Stomach smooth muscle (tissue), 2 donors: ENCODE measurements around the gene KRT6B.

Experiments
- H3K27ac ChIP-seq: one replicate; pipeline ENCODE4 v1.7.0; 2013; ENCODE audit warnings: mild to moderate bottlenecking, low read length, inconsistent platforms
- H3K27me3 ChIP-seq, 2 donors: one replicate each; pipeline ENCODE4 v1.7.0; 2013; ENCODE audit warnings: low read length in 2 of 2; ENCODE audit not compliant: insufficient read depth in 2 of 2, control insufficient read depth in 1 of 2
- H3K36me3 ChIP-seq, 2 donors: one replicate each; pipeline ENCODE4 v1.7.0; 2013; ENCODE audit warnings: low read length in 2 of 2; ENCODE audit not compliant: control insufficient read depth in 2 of 2, insufficient read depth in 2 of 2
- H3K4me1 ChIP-seq: one replicate; pipeline ENCODE4 v1.7.0; 2013; ENCODE audit warnings: low read length; ENCODE audit not compliant: control insufficient read depth, insufficient read depth
- H3K4me3 ChIP-seq, 2 donors: one replicate each; pipeline ENCODE4 v1.7.0; 2013; ENCODE audit warnings: low read length in 2 of 2
- H3K9ac ChIP-seq, 2 donors: one replicate each; pipeline ENCODE4 v1.7.0; 2013; ENCODE audit warnings: low read length in 2 of 2, mild to moderate bottlenecking in 1 of 2
- H3K9me3 ChIP-seq, 2 donors: one replicate each; pipeline ENCODE4 v1.7.0; 2013; ENCODE audit warnings: low read length in 2 of 2; ENCODE audit not compliant: control insufficient read depth in 2 of 2
- donor health status: healthy.
- donor health status: Pancreatic carcinoma.

Gene KRT6B

GRCh38 chr12:52423661-52424500 lies 28.1 kb downstream of the KRT6B start:
- Histone ChIP-seq H3K9ac (peak overlapping the region; percentile 46 to 68), H3K4me3 (peak overlapping the region in 1 of 2 donors; percentile 8), H3K36me3 (no peaks in the 10 kb centered on the region), H3K9me3 (no peaks in the 10 kb centered on the region), H3K27ac (peak overlapping the region; percentile 98), H3K4me1 (peaks cover 23% of the 10 kb centered on the region), H3K27me3 (no peaks in the 10 kb centered on the region)

DNA sequence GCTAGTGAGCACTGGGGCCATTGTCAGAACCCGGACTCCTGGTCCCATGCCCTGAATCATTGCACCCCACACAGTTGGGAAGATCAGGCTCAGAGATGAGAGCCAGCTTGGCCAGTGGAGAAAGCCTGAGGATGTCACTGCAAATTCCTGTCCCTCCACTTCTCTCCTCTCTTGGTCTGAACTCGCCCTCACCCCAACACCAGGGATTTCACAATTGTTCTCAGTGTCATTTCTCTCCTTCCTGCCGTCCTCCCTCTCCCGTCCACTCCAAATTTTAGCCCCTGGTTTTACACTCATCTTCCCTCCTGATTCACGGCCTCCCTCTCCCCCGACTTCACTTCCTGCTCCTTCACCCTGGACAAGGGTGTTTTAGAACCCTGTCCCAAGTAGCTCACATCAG lies 28.9 kb downstream of the KRT6B start:
- Histone ChIP-seq H3K9ac (peak overlapping the region; percentile 46 to 68), H3K4me3 (no peak overlapping the region), H3K27me3 (no peaks in the 10 kb centered on the region), H3K36me3 (no peaks in the 10 kb centered on the region), H3K4me1 (peaks cover 23% of the 10 kb centered on the region), H3K9me3 (no peaks in the 10 kb centered on the region), H3K27ac (peak overlapping the region; percentile 98)

DNA sequence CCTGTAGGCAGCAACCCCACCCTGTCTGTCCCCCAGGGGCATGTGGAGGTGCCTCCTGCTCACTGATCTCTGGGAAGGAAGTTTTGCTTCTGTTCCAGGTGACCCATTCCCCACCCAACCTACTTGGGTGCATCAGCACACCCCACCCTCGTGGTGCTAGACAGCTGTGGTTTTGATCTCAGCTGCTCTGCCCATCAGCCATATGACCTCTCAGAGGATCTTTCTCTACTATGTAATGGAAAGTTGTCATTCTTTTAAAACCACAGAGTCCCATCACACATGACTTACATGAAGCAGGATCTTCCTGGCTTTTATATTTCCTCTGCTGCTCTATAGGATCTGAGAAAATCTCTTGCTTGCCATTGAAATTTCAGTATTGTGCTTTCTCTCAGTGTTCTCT lies 32.3 kb downstream of the KRT6B start:
- Histone ChIP-seq H3K27ac (no peak overlapping the region), H3K4me3 (no peak overlapping the region), H3K4me1 (peaks cover 35% of the 10 kb centered on the region), H3K9me3 (no peaks in the 10 kb centered on the region), H3K9ac (no peak overlapping the region), H3K27me3 (no peaks in the 10 kb centered on the region), H3K36me3 (no peaks in the 10 kb centered on the region)

DNA sequence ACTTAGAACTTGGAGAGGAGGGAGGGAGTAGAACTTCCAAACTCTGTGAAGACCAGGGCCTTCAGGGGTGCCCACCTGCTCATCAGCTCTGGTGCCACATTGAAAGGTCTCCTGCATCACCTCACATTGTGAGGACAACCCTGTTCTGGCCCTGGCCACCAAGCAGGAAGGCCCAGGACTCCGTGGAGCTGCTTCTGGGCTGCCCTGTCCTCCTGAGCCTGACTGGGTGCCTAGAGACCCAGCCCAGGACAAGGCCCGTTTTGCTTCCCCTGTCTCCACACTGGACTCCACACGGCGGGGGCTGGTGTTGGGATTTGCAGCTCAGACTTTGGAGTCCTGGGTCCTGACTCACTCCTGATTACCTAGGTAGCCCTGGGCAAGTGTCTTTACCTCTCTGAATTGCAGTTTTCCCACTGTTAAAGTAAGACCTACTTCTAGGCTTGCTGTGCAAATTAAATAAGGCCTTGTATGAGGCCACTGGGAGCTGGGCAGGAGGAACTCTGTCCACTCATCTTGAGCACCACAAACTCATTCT lies 33.3 kb downstream of the KRT6B start:
- H3K4me3 ChIP-seq: no peak overlapping the region
- no peak overlapping the region for H3K27ac ChIP-seq
- no peaks in the 10 kb centered on the region for H3K36me3 ChIP-seq
- no peaks in the 10 kb centered on the region for H3K9me3 ChIP-seq
- no peaks in the 10 kb centered on the region for H3K27me3 ChIP-seq
- peaks cover 25% of the 10 kb centered on the region for H3K4me1 ChIP-seq
- no peak overlapping the region for H3K9ac ChIP-seq

- no peak overlapping the region for H3K27ac ChIP-seq
Observed at GRCh38 chr12:52417740-52418139, 34.2 kb downstream of the KRT6B start.

GRCh38 chr12:52416795-52417194 lies 35.2 kb downstream of the KRT6B start:
- Histone ChIP-seq H3K27me3 (no peaks in the 10 kb centered on the region), H3K27ac (no peak overlapping the region), H3K9me3 (no peaks in the 10 kb centered on the region), H3K4me1 (peaks cover 15% of the 10 kb centered on the region), H3K9ac (no peak overlapping the region), H3K36me3 (no peaks in the 10 kb centered on the region), H3K4me3 (no peak overlapping the region)

More at GRCh38 chr12:52417740-52418139, 34.2 kb downstream of the KRT6B start:
- H3K4me1 ChIP-seq: peaks cover 16% of the 10 kb centered on the region
- H3K9ac ChIP-seq: no peak overlapping the region
- no peak overlapping the region for H3K4me3 ChIP-seq
- no peaks in the 10 kb centered on the region for H3K27me3 ChIP-seq
- H3K9me3 ChIP-seq: no peaks in the 10 kb centered on the region
- H3K36me3 ChIP-seq: no peaks in the 10 kb centered on the region

DNA sequence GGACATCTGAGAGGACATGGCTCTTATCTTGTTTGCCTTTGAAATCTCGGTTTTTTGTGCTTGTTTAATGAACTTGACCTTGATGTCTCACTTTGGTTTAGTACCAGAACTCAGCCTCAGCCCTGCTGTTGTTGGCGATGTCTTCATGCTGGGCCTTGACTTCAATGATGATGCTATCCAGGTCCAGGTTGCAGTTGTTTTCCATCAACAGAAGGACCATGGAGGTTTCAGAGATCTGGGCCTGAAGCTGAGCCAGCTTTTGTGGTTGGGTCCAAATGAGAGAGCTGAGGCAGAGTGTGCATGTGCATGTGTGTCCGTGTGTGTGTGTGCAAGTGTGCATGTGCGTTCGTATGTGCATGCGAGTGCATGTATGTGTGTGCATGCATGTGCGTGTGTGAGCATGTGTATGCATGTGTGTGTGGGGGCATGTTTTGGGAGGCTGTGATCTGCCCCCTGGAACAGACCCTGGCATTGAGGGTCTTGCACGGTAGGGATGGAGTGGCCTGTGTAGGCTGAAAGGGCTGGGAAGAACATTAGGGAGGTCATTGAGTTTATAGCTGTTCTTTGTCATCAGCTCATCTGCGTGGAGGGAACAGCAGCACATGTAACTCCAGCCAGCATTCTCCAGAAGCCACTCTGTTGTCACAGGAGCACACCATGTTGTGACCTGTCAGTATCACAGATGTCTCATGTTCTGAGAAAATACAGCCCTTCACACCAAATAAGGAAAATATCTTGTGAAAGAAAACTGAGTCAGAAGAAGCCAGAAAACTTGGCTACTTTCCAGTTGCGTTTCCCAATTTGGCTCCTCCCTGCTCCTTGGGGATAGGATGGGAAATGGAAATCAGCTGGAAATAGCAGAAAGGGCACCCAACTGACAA lies 35.8 kb downstream of the KRT6B start:
- Histone ChIP-seq H3K9me3 (no peaks in the 10 kb centered on the region), H3K4me1 (peaks cover 15% of the 10 kb centered on the region), H3K9ac (no peak overlapping the region), H3K27ac (no peak overlapping the region), H3K27me3 (no peaks in the 10 kb centered on the region), H3K4me3 (no peak overlapping the region), H3K36me3 (no peaks in the 10 kb centered on the region)

GRCh38 chr12:52414936-52415335 lies 37.0 kb downstream of the KRT6B start:
- H3K27me3 ChIP-seq: no peaks in the 10 kb centered on the region
- no peaks in the 10 kb centered on the region for H3K36me3 ChIP-seq
- H3K4me3 ChIP-seq: no peak overlapping the region
- no peak overlapping the region for H3K9ac ChIP-seq
- peaks cover 15% of the 10 kb centered on the region for H3K4me1 ChIP-seq
- no peaks in the 10 kb centered on the region for H3K9me3 ChIP-seq
- H3K27ac ChIP-seq: no peak overlapping the region

- H3K27me3 ChIP-seq: no peaks in the 10 kb centered on the region
Observed at GRCh38 chr12:52413782-52414345, 38.1 kb downstream of the KRT6B start.

DNA sequence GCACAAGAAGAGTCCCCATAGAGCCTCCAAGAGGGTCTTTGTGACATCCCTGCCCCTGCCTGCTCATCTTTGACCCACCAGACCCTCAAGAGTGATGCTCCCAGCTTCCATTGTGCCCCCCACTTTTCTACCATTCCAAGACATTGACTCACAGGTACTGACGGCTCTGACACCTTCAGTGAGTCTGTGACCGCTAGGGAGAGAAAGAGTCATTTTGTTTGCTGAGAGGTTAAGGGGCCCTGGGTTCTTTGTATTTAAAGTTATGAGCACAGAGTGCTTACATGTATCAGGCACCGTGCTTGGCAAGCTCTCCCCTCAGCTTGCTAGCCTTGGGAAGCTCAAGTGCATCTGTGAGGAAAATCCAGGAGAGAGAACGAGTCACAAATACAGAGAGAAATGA lies 38.7 kb downstream of the KRT6B start:
- no peak overlapping the region for H3K9ac ChIP-seq
- no peaks in the 10 kb centered on the region for H3K27me3 ChIP-seq
- H3K4me1 ChIP-seq: peaks cover 15% of the 10 kb centered on the region

More at GRCh38 chr12:52413782-52414345, 38.1 kb downstream of the KRT6B start:
- H3K4me1 ChIP-seq: peaks cover 15% of the 10 kb centered on the region
- no peak overlapping the region for H3K27ac ChIP-seq
- no peaks in the 10 kb centered on the region for H3K9me3 ChIP-seq
- no peaks in the 10 kb centered on the region for H3K36me3 ChIP-seq
- no peak overlapping the region for H3K9ac ChIP-seq
- H3K4me3 ChIP-seq: no peak overlapping the region

More for the DNA sequence above, 38.7 kb downstream of the KRT6B start:
- H3K4me3 ChIP-seq: no peak overlapping the region
- no peak overlapping the region for H3K27ac ChIP-seq
- H3K9me3 ChIP-seq: no peaks in the 10 kb centered on the region
- H3K36me3 ChIP-seq: no peaks in the 10 kb centered on the region
